ENCODE results near the gene KCTD17. TPM values are rescaled to one million over a fixed set of nuclear protein-coding genes. Genes with fewer than 3 reads are reported as not detected.

KCTD17 gene
- total RNA-seq, 1 experiment from 2014 or later = 32.7 TPM

- POLR2A ChIA-PET = no interaction called here
- no peak overlapping the region for H3K4me3 ChIP-seq (ENCODE audit: low read depth in 2 of 2, low read length in 2 of 2)
- BruUV-seq (replicated peaks) = no TSS peak
- H3K9me3 ChIP-seq (ENCODE audit: control insufficient read depth, insufficient read depth, low read depth, low read length) = no peaks in the 10 kb centered on the region
- intact Hi-C loops (cut with micrococcal nuclease; ENCODE audit: unreplicated experiment) (no loop called here), in situ Hi-C loops (cut with HindIII; ENCODE audit: low pct_unique_long_range_greater_than_20kb, low sequenced_read_pairs) (no loop called here)
- no peak overlapping the region for H3K27ac ChIP-seq (ENCODE audit: low read length)
- no peaks in the 10 kb centered on the region for H3K4me1 ChIP-seq (ENCODE audit: control insufficient read depth, insufficient read depth, low read length)
- ATAC-seq (no peak), DNase-seq (ENCODE audit: low read depth, low spot score) (no peak)
- TF ChIP-seq, protein P1, sequence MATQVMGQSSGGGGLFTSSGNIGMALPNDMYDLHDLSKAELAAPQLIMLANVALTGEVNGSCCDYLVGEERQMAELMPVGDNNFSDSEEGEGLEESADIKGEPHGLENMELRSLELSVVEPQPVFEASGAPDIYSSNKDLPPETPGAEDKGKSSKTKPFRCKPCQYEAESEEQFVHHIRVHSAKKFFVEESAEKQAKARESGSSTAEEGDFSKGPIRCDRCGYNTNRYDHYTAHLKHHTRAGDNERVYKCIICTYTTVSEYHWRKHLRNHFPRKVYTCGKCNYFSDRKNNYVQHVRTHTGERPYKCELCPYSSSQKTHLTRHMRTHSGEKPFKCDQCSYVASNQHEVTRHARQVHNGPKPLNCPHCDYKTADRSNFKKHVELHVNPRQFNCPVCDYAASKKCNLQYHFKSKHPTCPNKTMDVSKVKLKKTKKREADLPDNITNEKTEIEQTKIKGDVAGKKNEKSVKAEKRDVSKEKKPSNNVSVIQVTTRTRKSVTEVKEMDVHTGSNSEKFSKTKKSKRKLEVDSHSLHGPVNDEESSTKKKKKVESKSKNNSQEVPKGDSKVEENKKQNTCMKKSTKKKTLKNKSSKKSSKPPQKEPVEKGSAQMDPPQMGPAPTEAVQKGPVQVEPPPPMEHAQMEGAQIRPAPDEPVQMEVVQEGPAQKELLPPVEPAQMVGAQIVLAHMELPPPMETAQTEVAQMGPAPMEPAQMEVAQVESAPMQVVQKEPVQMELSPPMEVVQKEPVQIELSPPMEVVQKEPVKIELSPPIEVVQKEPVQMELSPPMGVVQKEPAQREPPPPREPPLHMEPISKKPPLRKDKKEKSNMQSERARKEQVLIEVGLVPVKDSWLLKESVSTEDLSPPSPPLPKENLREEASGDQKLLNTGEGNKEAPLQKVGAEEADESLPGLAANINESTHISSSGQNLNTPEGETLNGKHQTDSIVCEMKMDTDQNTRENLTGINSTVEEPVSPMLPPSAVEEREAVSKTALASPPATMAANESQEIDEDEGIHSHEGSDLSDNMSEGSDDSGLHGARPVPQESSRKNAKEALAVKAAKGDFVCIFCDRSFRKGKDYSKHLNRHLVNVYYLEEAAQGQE (IDR thresholded peaks at IDR 0.05; ENCODE audit: insufficient read depth in 1 of 2, low read depth in 2 of 2, low read length in 1 of 2) = no peak
- TF ChIP-seq CTCF (IDR thresholded peaks at IDR 0.05) = no peak
- CTCF ChIA-PET = interaction anchor here (0.7 kb wide), 1 partner anchor 123 kb away, joined by 3 read pairs; no protein-coding TSS in a partner anchor
- H3K36me3 ChIP-seq (ENCODE audit: control insufficient read depth, insufficient read depth, low read length) = no peaks in the 10 kb centered on the region
- no peaks in the 10 kb centered on the region for H3K27me3 ChIP-seq (ENCODE audit: control insufficient read depth, insufficient read depth, low read length)
These were observed 24.4 kb downstream of the KCTD17 start for GRCh38 chr22:37075822-37076433.

- POLR2A ChIA-PET = no interaction called here
- in situ Hi-C loops (cut with HindIII; ENCODE audit: low pct_unique_long_range_greater_than_20kb, low sequenced_read_pairs) = no loop called here
- Histone ChIP-seq H3K9me3 (ENCODE audit: control insufficient read depth, insufficient read depth, low read depth, low read length) (no peaks in the 10 kb centered on the region), H3K27me3 (ENCODE audit: control insufficient read depth, insufficient read depth, low read length) (no peaks in the 10 kb centered on the region), H3K27ac (ENCODE audit: low read length) (no peak overlapping the region), H3K36me3 (ENCODE audit: control insufficient read depth, insufficient read depth, low read length) (no peaks in the 10 kb centered on the region), H3K4me1 (ENCODE audit: control insufficient read depth, insufficient read depth, low read length) (no peaks in the 10 kb centered on the region), H3K4me3 (ENCODE audit: low read depth in 2 of 2, low read length in 2 of 2) (no peak overlapping the region)
- BruUV-seq (replicated peaks) = no TSS peak
- CTCF ChIA-PET = interaction anchor here (0.6 to 0.7 kb wide), 2 partner anchors 12 to 32 kb away, joined by 3 to 5 read pairs; no protein-coding TSS in a partner anchor
- intact Hi-C loops (cut with micrococcal nuclease; ENCODE audit: unreplicated experiment) = no loop called here
- DNase-seq (ENCODE audit: low read depth, low spot score) (peak; percentile 18), ATAC-seq (peak; percentile 78; the same call in 1 of the 2 replicates)
- no peak for TF ChIP-seq POLR2AphosphoS5 (IDR thresholded peaks at IDR 0.05; ENCODE audit: low read depth, low read length)
- TF ChIP-seq TCF7L2 (IDR thresholded peaks at IDR 0.05; ENCODE audit: low read depth, low read length) = no peak
- TF ChIP-seq CTCF (IDR thresholded peaks at IDR 0.05) = peak; percentile 96
These were observed 26.4 kb downstream of the KCTD17 start for GRCh38 chr22:37077802-37078448.

Data from Panc1 (cell line).